CD4-positive, alpha-beta T cell treated with Interleukin-6 for 4 hours (primary cell): ENCODE results near the gene ANGPTL3.

Experiments
- DNase-seq: peaks from one replicate; pipeline ENCODE4 v3.0.0-alpha.2; 2020; ENCODE audit warnings: mixed read lengths

Gene ANGPTL3

GRCh38 chr1:62637392-62638105 lies 40.2 kb downstream of the ANGPTL3 start:
- DNase-seq: no peak

DNA sequence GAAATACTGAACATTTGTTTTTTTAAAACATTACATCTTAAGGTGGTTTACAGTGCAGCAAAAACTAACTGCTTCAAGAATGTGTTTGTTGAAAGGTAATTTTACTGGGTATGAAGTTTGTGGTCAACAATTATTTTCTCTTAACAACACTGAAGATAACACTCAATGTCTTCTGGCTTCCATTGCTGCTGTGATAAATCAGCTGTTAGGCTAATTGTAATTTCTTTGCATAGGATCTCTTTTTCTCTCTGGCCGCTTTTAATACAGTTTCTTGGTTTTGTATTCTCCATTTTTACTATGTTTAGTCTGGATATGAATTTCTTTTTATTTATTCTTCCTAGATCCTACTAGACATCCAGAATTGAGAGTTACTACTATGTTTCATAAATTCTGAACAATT lies 46.0 kb downstream of the ANGPTL3 start:
- no peak for DNase-seq

DNA sequence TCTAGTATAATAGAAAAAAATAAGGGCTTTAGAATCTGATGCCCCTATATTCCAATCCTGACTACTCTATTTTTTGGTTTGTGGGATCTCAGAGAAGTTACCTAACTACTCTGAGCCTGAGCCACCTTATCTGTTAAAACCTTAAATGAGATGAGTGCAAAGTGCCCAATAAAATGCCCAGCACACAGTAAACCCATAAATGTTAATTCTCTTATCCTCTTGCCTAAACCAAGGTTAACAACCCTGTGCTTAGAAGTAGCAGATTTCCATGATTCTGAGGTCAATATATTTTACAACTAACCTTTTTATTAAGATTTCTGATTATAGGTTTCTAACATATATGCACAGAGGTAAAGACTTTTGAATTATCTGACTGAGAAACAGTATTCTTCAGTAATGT lies 55.1 kb downstream of the ANGPTL3 start:
- no peak for DNase-seq

DNA sequence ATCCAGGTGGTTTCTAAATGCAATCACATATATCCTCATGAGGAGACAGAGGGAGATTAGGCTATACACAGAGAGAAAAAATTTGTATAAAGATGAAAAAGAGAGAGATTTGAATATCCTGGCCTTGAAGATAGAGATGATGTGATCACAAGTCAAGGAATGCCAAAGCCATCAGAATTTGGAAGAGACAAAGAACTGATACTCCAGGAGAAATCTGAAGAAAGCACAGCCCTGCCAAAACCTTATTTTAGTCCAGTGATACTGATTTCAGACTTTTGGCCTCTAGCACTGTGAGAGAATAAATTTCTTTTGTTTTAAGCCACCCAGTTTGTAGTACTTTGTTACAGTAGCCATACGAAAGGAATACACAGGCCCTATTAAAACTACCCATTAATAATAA lies 57.4 kb downstream of the ANGPTL3 start:
- no peak for DNase-seq
